ENCODE measurements around the gene ACVRL1. TPM values are rescaled to one million over a fixed set of nuclear protein-coding genes. Genes with fewer than 3 reads are reported as not detected.

ACVRL1 gene
- total RNA-seq, 1 donor from 2014 or later = 56.9 TPM

- no peak overlapping the region for H3K4me3 ChIP-seq (ENCODE audit: low read length in 3 of 3)
- peaks cover 14 to 19% (median 16%) of the 10 kb centered on the region in 3 donors for H3K36me3 ChIP-seq (ENCODE audit: control insufficient read depth in 3 of 3, insufficient read depth in 3 of 3, low read length in 3 of 3)
- H3K27ac ChIP-seq (ENCODE audit: low read depth, low read length) = peak overlapping the region; percentile 0
- H3K9ac ChIP-seq (ENCODE audit: low read depth in 1 of 3, low read length in 3 of 3) = peak overlapping the region in 1 of 3 donors; percentile 4
- no peaks in the 10 kb centered on the region for H3K9me3 ChIP-seq (ENCODE audit: control insufficient read depth in 3 of 3, low read length in 3 of 3)
- no peaks in the 10 kb centered on the region for H3K27me3 ChIP-seq (ENCODE audit: control insufficient read depth in 3 of 3, insufficient read depth in 3 of 3, low read length in 3 of 3)
- peaks cover 32 to 42% (median 32%) of the 10 kb centered on the region in 3 donors for H3K4me1 ChIP-seq (ENCODE audit: control insufficient read depth in 3 of 3, insufficient read depth in 3 of 3, low read length in 3 of 3)
Observed at GRCh38 chr12:51971679-51972421, 64.5 kb downstream of the ACVRL1 start.

- H3K27me3 ChIP-seq (ENCODE audit: control insufficient read depth in 3 of 3, insufficient read depth in 3 of 3, low read length in 3 of 3) = no peaks in the 10 kb centered on the region
- no peak overlapping the region for H3K4me3 ChIP-seq (ENCODE audit: low read length in 3 of 3)
- peaks cover 14 to 21% (median 20%) of the 10 kb centered on the region in 3 donors for H3K36me3 ChIP-seq (ENCODE audit: control insufficient read depth in 3 of 3, insufficient read depth in 3 of 3, low read length in 3 of 3)
- H3K27ac ChIP-seq (ENCODE audit: low read depth, low read length) = peak overlapping the region; percentile 0
- peaks cover 32 to 42% (median 32%) of the 10 kb centered on the region in 3 donors for H3K4me1 ChIP-seq (ENCODE audit: control insufficient read depth in 3 of 3, insufficient read depth in 3 of 3, low read length in 3 of 3)
- no peaks in the 10 kb centered on the region for H3K9me3 ChIP-seq (ENCODE audit: control insufficient read depth in 3 of 3, low read length in 3 of 3)
- H3K9ac ChIP-seq (ENCODE audit: low read depth in 1 of 3, low read length in 3 of 3) = peak overlapping the region in 1 of 3 donors; percentile 4
Observed at GRCh38 chr12:51972422-51972812, 65.1 kb downstream of the ACVRL1 start.

- no peak overlapping the region for H3K9ac ChIP-seq (ENCODE audit: low read depth in 1 of 3, low read length in 3 of 3)
- H3K9me3 ChIP-seq (ENCODE audit: control insufficient read depth in 3 of 3, low read length in 3 of 3) = no peaks in the 10 kb centered on the region
- H3K4me3 ChIP-seq (ENCODE audit: low read length in 3 of 3) = no peak overlapping the region
- peaks cover 32 to 42% (median 32%) of the 10 kb centered on the region in 3 donors for H3K4me1 ChIP-seq (ENCODE audit: control insufficient read depth in 3 of 3, insufficient read depth in 3 of 3, low read length in 3 of 3)
- H3K36me3 ChIP-seq (ENCODE audit: control insufficient read depth in 3 of 3, insufficient read depth in 3 of 3, low read length in 3 of 3) = peaks cover 17 to 24% (median 22%) of the 10 kb centered on the region in 3 donors
- H3K27ac ChIP-seq (ENCODE audit: low read depth, low read length) = peak overlapping the region; percentile 0
- no peaks in the 10 kb centered on the region for H3K27me3 ChIP-seq (ENCODE audit: control insufficient read depth in 3 of 3, insufficient read depth in 3 of 3, low read length in 3 of 3)
Observed at GRCh38 chr12:51972849-51973273, 65.6 kb downstream of the ACVRL1 start.

Other genes with a start within 250 kb of the ACVRL1 start
- gene FIGNL2, start 58.8 kb upstream of the ACVRL1 start, total RNA-seq = 1.0 TPM
- gene ANKRD33, start 19.4 kb upstream of the ACVRL1 start, total RNA-seq = not detected
- 8.4 TPM for gene ACVR1B, start 44.2 kb downstream of the ACVRL1 start, total RNA-seq
- 9.4 TPM for gene TAMALIN, start 99.4 kb downstream of the ACVRL1 start, total RNA-seq
- gene NR4A1, start 143.9 kb downstream of the ACVRL1 start, total RNA-seq = 24.5 TPM
- 34.4 TPM for gene ATG101, start 162.5 kb downstream of the ACVRL1 start, total RNA-seq
- not detected for gene SMIM41, start 172.2 kb downstream of the ACVRL1 start, total RNA-seq